Activated gamma-delta T cell (primary cell): ENCODE data around the gene ZNF534.
"Not testable (repeated sequence)": the region's sequence is repeated elsewhere in the genome, so short reads cannot be mapped to it uniquely, and the experiment has no call there.

ENCODE experiments used
- DNase-seq: peaks from one replicate; lab custom pipeline; 2025; lab: John Stamatoyannopoulos, UW

Gene ZNF534

DNA sequence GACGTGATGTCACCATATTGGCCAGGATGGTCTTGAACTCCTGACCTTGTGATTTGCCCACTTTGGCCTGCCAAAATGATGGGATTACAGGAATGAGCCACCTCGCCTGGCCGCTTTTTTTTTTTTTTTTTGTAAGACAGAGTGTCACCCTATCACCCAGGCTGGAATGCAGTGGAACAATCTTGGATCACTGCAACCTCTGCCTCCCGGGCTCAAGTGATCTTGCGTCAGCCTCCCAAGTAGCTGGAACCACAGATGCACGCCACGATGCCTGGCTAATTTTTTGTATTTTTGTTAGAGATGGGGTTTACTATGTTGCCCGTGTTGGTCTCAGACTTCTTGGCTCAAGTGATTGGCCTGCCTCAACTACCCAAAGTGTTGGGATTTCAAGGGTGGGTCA lies 69.6 kb downstream of the ZNF534 start:
- DNase-seq: no peak

DNA sequence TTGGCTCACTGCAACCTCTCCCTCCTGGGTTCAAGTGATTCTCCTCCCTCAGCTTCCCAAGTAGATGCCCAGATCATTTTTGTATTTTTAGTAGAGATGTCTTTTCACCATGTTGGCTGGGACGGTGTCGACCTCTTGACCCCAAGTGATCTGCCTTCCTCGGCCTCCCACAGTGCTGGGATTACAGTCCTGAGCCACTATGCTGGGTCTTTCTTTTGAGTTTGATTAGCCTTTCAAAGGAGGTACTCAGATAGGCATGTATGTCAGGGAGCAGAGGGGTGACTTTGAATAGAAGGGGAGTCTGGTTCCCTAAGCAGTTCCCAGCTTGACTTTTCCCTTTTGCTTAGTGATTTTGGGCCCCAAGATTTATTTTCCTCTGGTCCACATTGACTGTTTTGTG lies 71.5 kb downstream of the ZNF534 start:
- not testable (repeated sequence) for DNase-seq

DNA sequence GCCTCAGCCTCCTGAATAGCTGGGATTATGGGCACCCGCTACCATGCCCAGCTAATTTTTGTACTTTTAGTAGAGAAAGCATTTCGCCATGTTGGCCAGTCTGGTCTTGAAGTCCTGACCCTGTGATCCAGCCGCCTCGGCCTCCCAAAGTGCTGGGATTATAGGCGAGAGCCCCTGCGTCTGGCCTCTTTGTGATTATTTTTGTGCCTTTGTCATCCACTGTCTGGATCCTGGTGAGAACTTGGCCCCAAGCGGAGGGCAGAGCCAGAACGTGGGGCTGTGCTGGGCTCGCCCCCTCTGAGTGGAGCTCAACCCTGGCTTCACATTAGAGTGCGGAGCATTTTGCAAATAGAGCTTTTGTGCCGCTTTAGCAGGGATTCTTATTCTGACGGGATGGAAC lies 72.0 kb downstream of the ZNF534 start:
- DNase-seq: not testable (repeated sequence)
